Ascending aorta (tissue), 2 donors: ENCODE results near the gene RIC1. TPM values are rescaled to one million over a fixed set of nuclear protein-coding genes. Genes with fewer than 3 reads are reported as not detected.

ENCODE experiments used
- DNase-seq, 2 donors: peaks; one replicate each; pipeline ENCODE4 v3.0.0-alpha.2; 2019; ENCODE audit warnings: low spot score in 2 of 2
- H3K27ac ChIP-seq, 2 donors: fragments of 200-600 bp; sonication (generic); one replicate each; pipeline ENCODE4 v1.5.1; 2016 to 2017; ENCODE audit warnings: mild to moderate bottlenecking in 1 of 2
- H3K27me3 ChIP-seq: fragments of 200-600 bp; sonication (generic); one replicate; pipeline ENCODE4 v1.5.1; 2017
- H3K36me3 ChIP-seq, 2 donors: fragments of 200-600 bp; sonication (generic); one replicate each; pipeline ENCODE4 v1.5.1; 2016
- H3K4me1 ChIP-seq, 2 donors: fragments of 200-600 bp; sonication (generic); one replicate each; pipeline ENCODE4 v1.5.1; 2016 to 2017; ENCODE audit warnings: mild to moderate bottlenecking in 1 of 2
- H3K4me3 ChIP-seq, 2 donors: fragments of 200-600 bp; sonication (generic); one replicate each; pipeline ENCODE4 v1.5.1; 2016 to 2017; ENCODE audit warnings: mild to moderate bottlenecking in 1 of 2
- H3K9me3 ChIP-seq, 2 donors: fragments of 200-600 bp; sonication (generic); one replicate each; pipeline ENCODE4 v1.5.1; 2016
- CTCF ChIP-seq, 3 experiments: fragments of 200-600 bp in 2 of 3; fragments of 450-650 bp in 1 of 3; sonication (generic) in 2 of 3; IDR thresholded peaks; one replicate each; pipeline ENCODE4 v1.5.1; 2016 to 2019; ENCODE audit warnings: antibody characterized with exemption in 3 of 3, mild to moderate bottlenecking in 1 of 3, moderate library complexity in 1 of 3
- intact Hi-C: fragments of 100-400 bp; cut with DNase I; formaldehyde crosslinking; loops from one replicate; pipeline ENCODE4 v1.15.1; 2023
- total RNA-seq: library from RNA; depleted of rRNA; stranded (reverse); fragments of >200 nt; gene quantifications from one replicate; pipeline ENCODE4 v1.1.0, GENCODE V29; 2016

The RIC1 gene
- total RNA-seq, 1 donor from 2014 or later: 46.7 TPM

- no peak for DNase-seq
- Histone ChIP-seq H3K4me1 (peaks cover 0 to 4% of the 10 kb centered on the region in 2 donors), H3K27ac (no peak overlapping the region), H3K9me3 (peaks cover 0 to 11% of the 10 kb centered on the region in 2 donors), H3K36me3 (peaks cover 0 to 3% of the 10 kb centered on the region in 2 donors), H3K4me3 (no peak overlapping the region), H3K27me3 (no peaks in the 10 kb centered on the region)
- TF ChIP-seq CTCF (IDR thresholded peaks at IDR 0.05): no peak
- intact Hi-C loops: no loop called here
These were observed 59.2 kb downstream of the RIC1 start for GRCh38 chr9:5688109-5688508.

- intact Hi-C loops: no loop called here
- Histone ChIP-seq H3K36me3 (no peaks in the 10 kb centered on the region), H3K9me3 (no peaks in the 10 kb centered on the region), H3K4me3 (no peak overlapping the region), H3K4me1 (peaks cover 2 to 7% of the 10 kb centered on the region in 2 donors), H3K27ac (no peak overlapping the region), H3K27me3 (no peaks in the 10 kb centered on the region)
- DNase-seq: no peak
- TF ChIP-seq CTCF (IDR thresholded peaks at IDR 0.05): no peak
These were observed 61.4 kb downstream of the RIC1 start for GRCh38 chr9:5690278-5690677.

DNA sequence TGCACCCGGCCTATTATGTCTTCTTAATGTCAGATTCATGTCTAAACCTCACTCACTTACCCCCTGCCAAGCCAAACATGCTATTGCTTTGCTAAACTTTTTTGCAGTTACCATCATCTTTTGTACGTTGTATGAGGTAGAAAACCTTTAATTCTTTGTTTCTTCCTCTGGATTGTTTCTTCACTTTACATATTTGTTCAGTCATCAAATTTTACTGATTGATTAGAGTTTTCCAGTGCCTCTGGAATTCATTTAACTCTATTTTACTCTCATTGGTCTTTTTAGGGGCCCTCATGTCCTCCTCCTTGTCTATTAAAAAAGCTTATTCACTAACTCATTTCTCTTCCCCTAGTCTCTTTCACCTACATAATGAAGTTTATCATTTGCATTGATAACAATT lies 67.0 kb downstream of the RIC1 start:
- intact Hi-C loops: no loop called here
- H3K36me3 ChIP-seq: no peaks in the 10 kb centered on the region
- no peak for DNase-seq
- no peaks in the 10 kb centered on the region for H3K27me3 ChIP-seq
- no peak overlapping the region for H3K4me3 ChIP-seq
- no peaks in the 10 kb centered on the region for H3K9me3 ChIP-seq
- H3K4me1 ChIP-seq: peaks cover 2 to 15% of the 10 kb centered on the region in 2 donors
- no peak overlapping the region for H3K27ac ChIP-seq
- TF ChIP-seq CTCF (IDR thresholded peaks at IDR 0.05): no peak

DNA sequence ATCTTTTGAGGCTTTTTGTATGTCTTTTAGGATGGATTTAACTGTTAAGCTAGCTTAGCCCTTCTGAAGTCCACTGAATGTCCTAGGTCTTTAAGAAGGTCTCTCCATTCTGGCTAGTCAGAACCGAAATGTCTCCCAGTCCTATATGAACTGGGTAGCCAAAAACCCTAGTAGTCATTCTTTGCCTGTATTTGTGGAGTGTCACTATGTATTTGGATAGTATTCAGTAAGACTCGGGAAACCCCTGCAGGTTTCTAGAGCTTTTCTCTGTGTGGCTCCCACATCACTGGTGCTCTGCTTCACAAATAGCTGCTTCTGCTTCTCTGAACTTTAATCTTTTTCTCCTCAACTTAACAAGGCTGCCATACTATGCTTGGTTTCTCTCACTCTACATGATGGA lies 68.0 kb downstream of the RIC1 start:
- no peak for DNase-seq
- H3K9me3 ChIP-seq: no peaks in the 10 kb centered on the region
- no peak overlapping the region for H3K4me3 ChIP-seq
- peak overlapping the region in 1 of 2 donors; percentile 22 for H3K27ac ChIP-seq
- peaks cover 2 to 15% of the 10 kb centered on the region in 2 donors for H3K4me1 ChIP-seq
- no peaks in the 10 kb centered on the region for H3K36me3 ChIP-seq
- no peak for TF ChIP-seq CTCF (IDR thresholded peaks at IDR 0.05)
- no peaks in the 10 kb centered on the region for H3K27me3 ChIP-seq
- intact Hi-C loops: no loop called here

- no peak for TF ChIP-seq CTCF (IDR thresholded peaks at IDR 0.05)
- Histone ChIP-seq H3K4me3 (no peak overlapping the region), H3K36me3 (no peaks in the 10 kb centered on the region), H3K9me3 (no peaks in the 10 kb centered on the region), H3K4me1 (peaks cover 2 to 15% of the 10 kb centered on the region in 2 donors), H3K27me3 (no peaks in the 10 kb centered on the region), H3K27ac (no peak overlapping the region)
- no peak for DNase-seq
- intact Hi-C loops: no loop called here
These were observed 69.1 kb downstream of the RIC1 start for GRCh38 chr9:5698004-5698403.
